Mucosa of descending colon (tissue), 3 donors: ENCODE data around the gene LASP1. TPM values are rescaled to one million over a fixed set of nuclear protein-coding genes. Genes with fewer than 3 reads are reported as not detected.
"Not testable (repeated sequence)": the region's sequence is repeated elsewhere in the genome, so short reads cannot be mapped to it uniquely, and the experiment has no call there.

Experiments used
- ATAC-seq: fragments of 200-7000 bp; cut with Tn5 transposase; one replicate; pipeline ENCODE4 v1.9.1; 2020; ENCODE audit warnings: mild to moderate bottlenecking, moderate library complexity
- DNase-seq, 3 donors: peaks; one replicate each; pipeline ENCODE4 v3.0.0-alpha.2; 2020
- H3K36me3 ChIP-seq: fragments of 200-600 bp; one replicate; pipeline ENCODE4 v1.8.0; 2021; ENCODE audit warnings: low read depth, mild to moderate bottlenecking
- H3K4me1 ChIP-seq: fragments of 200-600 bp; one replicate; pipeline ENCODE4 v1.8.0; 2021; ENCODE audit warnings: low read depth, mild to moderate bottlenecking
- H3K4me3 ChIP-seq: fragments of 200-600 bp; one replicate; pipeline ENCODE4 v1.8.0; 2021; ENCODE audit warnings: mild to moderate bottlenecking
- H3K9me3 ChIP-seq: fragments of 200-600 bp; one replicate; pipeline ENCODE4 v1.8.0; 2021; ENCODE audit warnings: mild to moderate bottlenecking
- intact Hi-C, 2 donors: fragments of 100-400 bp; cut with DNase I in 1 of 2; cut with micrococcal nuclease in 1 of 2; formaldehyde crosslinking; loops; one replicate each; pipeline versions ENCODE4 v1.11.0 to v1.11.1; 2022; cut with DNase I, micrococcal nuclease
- total RNA-seq, 3 donors: library from RNA; stranded (reverse); fragmentation: NEBNext Ultra II Directional in 2 of 3; extraction: Animal tissue kit (Norgen Biotek cat#: 25700) in 2 of 3; gene quantifications; one replicate each; pipeline versions ENCODE4 v1.2.1 to v1.2.4, GENCODE V29; 2021 to 2023
- TF ChIP-seq, protein P1 (sequence below): fragments of 200-600 bp; IDR thresholded peaks from one replicate; pipeline ENCODE4 v1.8.0; 2022; ENCODE audit warnings: antibody characterized with exemption, mild to moderate bottlenecking
- donor health status: DM: no; HTN: no; CAD: no; lungs with moderate emphysema.
- donor health status: DM: no; HTN: no; CAD: no.
- donor health status: DM: no; HTN: yes; CAD: no.

Gene LASP1
- total RNA-seq, 3 donors from 2014 or later, result 163 to 286 (median 276) TPM

DNA sequence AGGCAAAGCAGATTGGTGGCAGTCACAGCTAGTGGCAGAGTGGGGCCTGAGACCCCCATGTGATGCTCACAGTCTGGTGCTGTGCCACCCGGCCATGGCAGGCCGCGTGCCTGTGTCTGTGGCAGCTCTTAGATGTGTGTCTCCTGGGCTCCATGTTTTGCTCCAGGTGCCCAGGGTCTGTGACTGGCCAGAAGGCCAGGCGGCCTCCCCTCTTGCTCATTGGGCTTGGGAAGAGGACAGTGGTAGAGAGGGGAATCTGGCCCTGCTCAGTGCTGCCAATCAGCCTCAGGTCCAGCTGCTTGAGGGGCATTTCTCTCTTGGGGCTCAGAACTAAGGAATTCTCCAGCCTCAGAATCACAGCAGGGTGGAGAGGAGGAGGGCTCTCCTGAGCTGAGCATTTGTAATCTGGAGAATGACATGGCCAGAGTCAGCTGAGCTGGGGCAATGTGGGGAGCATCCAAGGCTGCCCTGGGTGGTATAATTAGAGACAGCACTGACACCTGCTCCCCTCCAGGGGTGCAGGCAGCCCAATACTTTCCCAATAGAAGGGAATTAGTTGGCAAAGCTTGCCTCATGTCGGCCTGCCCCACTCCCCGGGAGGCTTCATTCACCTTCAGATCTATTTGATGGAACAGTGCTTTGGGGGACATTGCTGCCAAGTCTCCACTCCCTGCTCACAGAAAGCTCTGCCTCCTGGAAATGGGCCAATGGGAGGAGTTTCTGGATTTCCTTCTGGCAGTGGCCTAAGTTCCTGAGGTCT, 52.9 kb downstream of the LASP1 start:
- peak in 1 of 3 donors; percentile 82 for DNase-seq
- intact Hi-C loops, result no loop called here
- Histone ChIP-seq H3K36me3 (peaks cover 4% of the 10 kb centered on the region), H3K4me1 (peaks cover 5% of the 10 kb centered on the region), H3K9me3 (no peaks in the 10 kb centered on the region), H3K4me3 (no peak overlapping the region)
- ATAC-seq, result peak; percentile 40
- TF ChIP-seq, protein P1, sequence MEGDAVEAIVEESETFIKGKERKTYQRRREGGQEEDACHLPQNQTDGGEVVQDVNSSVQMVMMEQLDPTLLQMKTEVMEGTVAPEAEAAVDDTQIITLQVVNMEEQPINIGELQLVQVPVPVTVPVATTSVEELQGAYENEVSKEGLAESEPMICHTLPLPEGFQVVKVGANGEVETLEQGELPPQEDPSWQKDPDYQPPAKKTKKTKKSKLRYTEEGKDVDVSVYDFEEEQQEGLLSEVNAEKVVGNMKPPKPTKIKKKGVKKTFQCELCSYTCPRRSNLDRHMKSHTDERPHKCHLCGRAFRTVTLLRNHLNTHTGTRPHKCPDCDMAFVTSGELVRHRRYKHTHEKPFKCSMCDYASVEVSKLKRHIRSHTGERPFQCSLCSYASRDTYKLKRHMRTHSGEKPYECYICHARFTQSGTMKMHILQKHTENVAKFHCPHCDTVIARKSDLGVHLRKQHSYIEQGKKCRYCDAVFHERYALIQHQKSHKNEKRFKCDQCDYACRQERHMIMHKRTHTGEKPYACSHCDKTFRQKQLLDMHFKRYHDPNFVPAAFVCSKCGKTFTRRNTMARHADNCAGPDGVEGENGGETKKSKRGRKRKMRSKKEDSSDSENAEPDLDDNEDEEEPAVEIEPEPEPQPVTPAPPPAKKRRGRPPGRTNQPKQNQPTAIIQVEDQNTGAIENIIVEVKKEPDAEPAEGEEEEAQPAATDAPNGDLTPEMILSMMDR, result no peak

DNA sequence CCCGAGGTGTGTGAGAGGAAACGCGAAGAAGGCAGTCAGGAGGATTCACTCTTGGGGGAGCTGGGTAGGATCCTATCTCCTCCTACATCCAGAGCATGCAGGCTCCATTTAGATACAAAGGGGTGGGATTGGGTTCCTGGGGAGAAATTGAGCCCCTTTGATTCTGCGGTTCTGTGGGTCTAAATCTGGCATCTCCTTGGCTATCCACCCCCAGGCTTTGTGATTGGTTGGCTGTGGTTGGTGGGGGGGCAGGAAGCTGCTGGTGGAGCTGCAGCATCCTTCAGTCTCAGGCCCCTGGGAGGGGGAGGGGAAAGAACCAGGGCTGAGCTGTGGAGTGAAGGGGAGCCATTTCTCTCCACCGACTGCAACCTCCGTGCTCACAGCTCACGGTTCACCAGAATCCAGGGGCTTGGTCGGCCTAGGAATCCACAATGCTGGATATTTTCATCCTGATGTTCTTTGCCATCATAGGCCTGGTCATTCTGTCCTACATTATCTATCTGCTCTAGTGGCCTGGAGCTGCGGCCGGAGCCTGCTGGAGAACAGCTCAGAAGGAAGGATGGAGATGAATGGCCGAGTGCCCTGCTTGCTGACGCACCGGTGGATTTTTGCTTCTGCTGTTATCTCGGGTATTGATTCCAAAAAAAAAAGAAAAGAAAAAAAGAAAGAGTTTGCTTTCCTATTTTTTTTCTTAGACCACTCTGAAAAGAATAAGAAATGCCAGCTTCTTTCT, 55.6 kb downstream of the LASP1 start, which contains the start of gene LASP1NB:
Gene LASP1NB, plus strand, starts transcription at position 352 of the 733 bp plus-strand sequence.
- H3K4me1 ChIP-seq, result peaks cover 5% of the 10 kb centered on the region
- no peak for DNase-seq
- ATAC-seq, result peak; percentile 28
- TF ChIP-seq, protein P1, result no peak
- intact Hi-C loops, result no loop called here
- no peaks in the 10 kb centered on the region for H3K9me3 ChIP-seq
- H3K36me3 ChIP-seq, result no peaks in the 10 kb centered on the region
- no peak within 1 kb of the TSS for H3K4me3 ChIP-seq

DNA sequence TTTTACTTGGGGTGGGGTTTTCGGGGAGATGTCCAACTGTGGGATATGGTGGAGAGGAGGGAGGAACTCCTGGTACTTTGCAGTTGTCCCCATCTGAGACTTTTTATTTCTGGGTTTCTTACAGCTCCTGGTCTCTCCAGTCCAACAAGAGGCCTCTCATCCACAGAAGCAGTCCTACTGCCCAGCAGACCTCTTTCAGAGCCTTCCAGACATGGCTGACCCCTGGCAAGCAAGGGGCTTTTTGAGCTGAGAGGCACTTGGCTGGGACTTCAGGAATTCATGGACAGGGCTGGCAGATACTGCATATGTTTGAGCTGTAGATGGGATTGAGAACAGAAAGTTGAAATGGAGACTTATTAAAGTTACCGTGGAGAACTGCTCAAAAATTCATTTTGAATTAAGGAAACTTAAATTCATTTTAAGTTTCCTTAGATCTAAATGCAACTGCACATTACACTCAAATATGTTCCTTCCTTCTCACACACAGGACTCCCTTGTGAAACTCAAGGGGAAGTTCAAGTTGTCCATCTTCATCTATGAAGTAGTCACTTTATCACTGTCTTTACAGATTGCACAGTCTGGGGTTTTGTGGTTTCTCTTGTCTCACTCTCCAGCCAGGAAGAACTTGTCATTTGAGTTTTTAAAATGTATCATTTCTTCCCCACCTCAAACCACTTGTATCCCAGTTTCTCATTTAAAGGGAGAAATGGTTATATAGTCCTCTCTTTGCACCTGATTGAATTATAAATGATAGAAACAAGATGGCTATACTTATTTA, 56.6 kb downstream of the LASP1 start:
- Histone ChIP-seq H3K4me3 (no peak overlapping the region), H3K4me1 (peaks cover 5% of the 10 kb centered on the region), H3K9me3 (no peaks in the 10 kb centered on the region), H3K36me3 (no peaks in the 10 kb centered on the region)
- TF ChIP-seq, protein P1, result no peak
- DNase-seq (no peak), ATAC-seq (peak; percentile 18)
- intact Hi-C loops, result no loop called here

DNA sequence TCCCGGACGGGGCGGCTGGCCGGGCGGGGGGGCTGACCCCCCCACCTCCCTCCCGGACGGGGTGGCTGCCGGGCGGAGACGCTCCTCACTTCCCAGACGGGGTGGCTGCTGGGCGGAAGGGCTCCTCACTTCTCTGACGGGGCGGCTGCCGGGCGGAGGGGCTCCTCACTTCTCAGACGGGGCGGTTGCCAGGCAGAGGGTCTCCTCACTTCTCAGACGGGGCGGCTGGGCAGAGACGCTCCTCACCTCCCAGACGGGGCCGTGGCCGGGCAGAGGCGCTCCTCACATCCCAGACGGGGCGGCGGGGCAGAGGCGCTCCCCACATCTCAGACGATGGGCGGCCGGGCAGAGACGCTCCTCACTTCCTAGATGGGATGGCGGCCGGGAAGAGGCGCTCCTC, 60.9 kb downstream of the LASP1 start:
- ATAC-seq, H3K4me3 ChIP-seq, intact Hi-C loops: not testable (repeated sequence)

DNA sequence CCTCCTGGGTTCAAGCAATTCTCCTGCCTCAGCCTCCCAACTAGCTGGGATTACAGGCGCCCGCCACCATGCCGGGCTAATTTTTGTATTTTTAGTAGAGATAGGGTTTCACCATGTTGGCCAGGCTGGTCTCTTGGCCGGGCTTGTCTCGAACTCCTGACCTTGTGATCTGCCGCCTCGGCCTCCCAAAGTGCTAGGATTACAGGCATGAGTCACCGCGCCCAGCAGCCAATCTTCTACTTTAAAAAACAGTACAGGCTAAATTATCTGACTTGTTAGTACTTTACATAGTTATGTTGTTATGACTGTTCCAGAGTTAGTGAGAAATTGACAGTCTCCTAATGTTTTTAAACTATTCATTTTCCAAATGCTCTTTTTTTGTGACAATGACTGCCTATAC, 64.1 kb downstream of the LASP1 start:
- H3K4me1 ChIP-seq, intact Hi-C loops, H3K9me3 ChIP-seq, DNase-seq, ATAC-seq, H3K4me3 ChIP-seq, H3K36me3 ChIP-seq: not testable (repeated sequence)

More for the DNA sequence above, 60.9 kb downstream of the LASP1 start:
- H3K4me1 ChIP-seq, H3K9me3 ChIP-seq, DNase-seq, H3K36me3 ChIP-seq: not testable (repeated sequence)

DNA sequence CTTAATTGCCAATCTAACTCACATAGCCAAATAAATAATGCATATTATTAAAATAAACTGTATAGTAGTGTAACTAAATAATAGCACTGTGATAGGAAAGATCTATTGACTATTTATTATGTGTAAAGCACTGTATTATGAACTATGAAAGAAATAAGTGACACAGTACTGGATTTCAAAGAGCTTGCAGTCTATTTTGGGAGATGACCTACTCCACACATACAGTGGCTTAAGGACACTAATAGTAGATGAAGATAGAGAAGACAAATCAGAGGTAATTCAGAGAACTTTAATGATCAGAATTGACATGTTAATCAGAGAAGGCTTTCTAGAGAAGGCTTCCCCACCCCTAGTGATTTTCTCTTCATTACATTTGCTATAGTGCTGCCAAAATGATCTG, 70.1 kb downstream of the LASP1 start:
- H3K36me3 ChIP-seq, result no peaks in the 10 kb centered on the region
- no peaks in the 10 kb centered on the region for H3K4me1 ChIP-seq
- DNase-seq (no peak), ATAC-seq (no peak)
- no peak overlapping the region for H3K4me3 ChIP-seq
- H3K9me3 ChIP-seq, result no peaks in the 10 kb centered on the region
- intact Hi-C loops, result no loop called here
- TF ChIP-seq, protein P1, result no peak
